ENCODE results near the gene ZNHIT3. TPM values are rescaled to one million over a fixed set of nuclear protein-coding genes. Genes with fewer than 3 reads are reported as not detected.

The ZNHIT3 gene
- total RNA-seq, 3 donors from 2014 or later: 19.0 to 33.7 (median 29.3) TPM

GRCh38 chr17:36544307-36545076 is 58.0 kb downstream of the ZNHIT3 start, which contains the start of gene GGNBP2:
Gene GGNBP2, plus strand, starts transcription at chr17:36544919. Its CDS starts 806 bp downstream, at chr17:36545725.
- TF ChIP-seq, protein P1, sequence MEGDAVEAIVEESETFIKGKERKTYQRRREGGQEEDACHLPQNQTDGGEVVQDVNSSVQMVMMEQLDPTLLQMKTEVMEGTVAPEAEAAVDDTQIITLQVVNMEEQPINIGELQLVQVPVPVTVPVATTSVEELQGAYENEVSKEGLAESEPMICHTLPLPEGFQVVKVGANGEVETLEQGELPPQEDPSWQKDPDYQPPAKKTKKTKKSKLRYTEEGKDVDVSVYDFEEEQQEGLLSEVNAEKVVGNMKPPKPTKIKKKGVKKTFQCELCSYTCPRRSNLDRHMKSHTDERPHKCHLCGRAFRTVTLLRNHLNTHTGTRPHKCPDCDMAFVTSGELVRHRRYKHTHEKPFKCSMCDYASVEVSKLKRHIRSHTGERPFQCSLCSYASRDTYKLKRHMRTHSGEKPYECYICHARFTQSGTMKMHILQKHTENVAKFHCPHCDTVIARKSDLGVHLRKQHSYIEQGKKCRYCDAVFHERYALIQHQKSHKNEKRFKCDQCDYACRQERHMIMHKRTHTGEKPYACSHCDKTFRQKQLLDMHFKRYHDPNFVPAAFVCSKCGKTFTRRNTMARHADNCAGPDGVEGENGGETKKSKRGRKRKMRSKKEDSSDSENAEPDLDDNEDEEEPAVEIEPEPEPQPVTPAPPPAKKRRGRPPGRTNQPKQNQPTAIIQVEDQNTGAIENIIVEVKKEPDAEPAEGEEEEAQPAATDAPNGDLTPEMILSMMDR (IDR thresholded peaks at IDR 0.05): no peak
- TF ChIP-seq POLR2A (IDR thresholded peaks at IDR 0.05) (peak; percentile 78), POLR2AphosphoS5 (IDR thresholded peaks at IDR 0.05) (peak; percentile 92 to 94 (median 93))
- peak within 1 kb of the TSS; percentile 100 for H3K27ac ChIP-seq
- H3K27me3 ChIP-seq: no peaks in the 10 kb centered on the region
- H3K36me3 ChIP-seq: no peaks in the 10 kb centered on the region
- peak; percentile 81 to 93 for DNase-seq (ENCODE audit: low spot score in 2 of 2)
- intact Hi-C loops (cut with DNase I; ENCODE audit: low total_unique reads): no loop called here
- peaks cover 3 to 30% of the 10 kb centered on the region in 2 donors for H3K4me1 ChIP-seq
- peak within 1 kb of the TSS; percentile 92 to 99 (median 95) for H3K4me3 ChIP-seq
- no peaks in the 10 kb centered on the region for H3K9me3 ChIP-seq

DNA sequence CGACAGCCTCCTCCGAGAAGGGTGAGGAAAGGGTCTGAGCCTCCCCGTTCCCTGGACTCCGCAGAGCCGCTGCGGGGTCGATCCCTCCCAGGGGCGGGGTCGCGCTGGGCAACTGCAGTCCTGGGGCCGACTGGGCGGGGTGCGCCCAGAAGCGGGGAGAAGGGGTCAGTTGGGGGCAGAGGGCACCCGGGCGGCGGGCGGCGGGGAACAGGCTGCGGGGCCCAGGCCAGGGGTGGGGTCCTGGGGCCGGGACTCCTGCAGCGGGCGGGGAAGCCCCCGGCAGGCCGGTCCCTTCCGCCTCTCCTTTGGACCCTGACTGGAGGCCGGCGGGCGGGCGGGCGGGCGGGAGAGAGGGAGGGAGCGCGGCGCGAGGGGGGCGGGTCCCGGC is 58.6 kb downstream of the ZNHIT3 start:
- peak overlapping the region; percentile 100 for H3K27ac ChIP-seq
- H3K4me1 ChIP-seq: peaks cover 3 to 30% of the 10 kb centered on the region in 2 donors
- TF ChIP-seq, protein P1 (IDR thresholded peaks at IDR 0.05): no peak
- TF ChIP-seq POLR2A (IDR thresholded peaks at IDR 0.05) (no peak), POLR2AphosphoS5 (IDR thresholded peaks at IDR 0.05) (no peak)
- no peaks in the 10 kb centered on the region for H3K27me3 ChIP-seq
- H3K9me3 ChIP-seq: no peaks in the 10 kb centered on the region
- peak overlapping the region; percentile 92 to 99 (median 95) for H3K4me3 ChIP-seq
- no peaks in the 10 kb centered on the region for H3K36me3 ChIP-seq
- DNase-seq (ENCODE audit: low spot score in 2 of 2): no peak
- intact Hi-C loops (cut with DNase I; ENCODE audit: low total_unique reads): no loop called here

Other genes starting within 250 kb of the ZNHIT3 start
- gene TBC1D3I, start 222.1 kb upstream of the ZNHIT3 start, total RNA-seq: under 1 TPM in 1 of 3 donors, not detected in 2; 0.64 TPM
- 1 to 10 TPM in 1 of 3 donors, not detected in 2; 2.1 TPM for gene TBC1D3G, start 162.8 kb upstream of the ZNHIT3 start, total RNA-seq
- gene TBC1D3H, start 98.2 kb upstream of the ZNHIT3 start, total RNA-seq: not detected
- gene MYO19, start 48.2 kb downstream of the ZNHIT3 start, total RNA-seq: 10 to 100 TPM; 28.6 to 86.9 (median 71.3) TPM
- 1 to 10 TPM; 4.0 to 6.2 (median 5.1) TPM for gene PIGW, start 48.3 kb downstream of the ZNHIT3 start, total RNA-seq
- gene GGNBP2, start 58.2 kb downstream of the ZNHIT3 start, total RNA-seq: 10 to 100 TPM; 60.6 to 85.5 (median 84.0) TPM
- 10 to 100 TPM; 11.4 to 14.1 (median 11.5) TPM for gene DHRS11, start 105.2 kb downstream of the ZNHIT3 start, total RNA-seq
- gene MRM1, start 114.9 kb downstream of the ZNHIT3 start, total RNA-seq: 1 to 10 TPM; 4.8 to 7.5 (median 7.2) TPM